ENCODE measurements around the gene BOD1.

GRCh38 chr5:173612948-173613347 lies 3.5 kb downstream of the BOD1 start:
- TF ChIP-seq, protein P1, sequence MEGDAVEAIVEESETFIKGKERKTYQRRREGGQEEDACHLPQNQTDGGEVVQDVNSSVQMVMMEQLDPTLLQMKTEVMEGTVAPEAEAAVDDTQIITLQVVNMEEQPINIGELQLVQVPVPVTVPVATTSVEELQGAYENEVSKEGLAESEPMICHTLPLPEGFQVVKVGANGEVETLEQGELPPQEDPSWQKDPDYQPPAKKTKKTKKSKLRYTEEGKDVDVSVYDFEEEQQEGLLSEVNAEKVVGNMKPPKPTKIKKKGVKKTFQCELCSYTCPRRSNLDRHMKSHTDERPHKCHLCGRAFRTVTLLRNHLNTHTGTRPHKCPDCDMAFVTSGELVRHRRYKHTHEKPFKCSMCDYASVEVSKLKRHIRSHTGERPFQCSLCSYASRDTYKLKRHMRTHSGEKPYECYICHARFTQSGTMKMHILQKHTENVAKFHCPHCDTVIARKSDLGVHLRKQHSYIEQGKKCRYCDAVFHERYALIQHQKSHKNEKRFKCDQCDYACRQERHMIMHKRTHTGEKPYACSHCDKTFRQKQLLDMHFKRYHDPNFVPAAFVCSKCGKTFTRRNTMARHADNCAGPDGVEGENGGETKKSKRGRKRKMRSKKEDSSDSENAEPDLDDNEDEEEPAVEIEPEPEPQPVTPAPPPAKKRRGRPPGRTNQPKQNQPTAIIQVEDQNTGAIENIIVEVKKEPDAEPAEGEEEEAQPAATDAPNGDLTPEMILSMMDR (conservative IDR thresholded peaks at IDR 0.05) = no peak
- TF ChIP-seq ZFX (IDR thresholded peaks at IDR 0.05) = no peak

Data from C4-2B (cell line).